HL-60 (cell line): ENCODE measurements around the gene RAB11FIP5.

ENCODE experiments used
- DNase-seq, 2 experiments: peaks; one replicate each; pipeline ENCODE4 v3.0.0-alpha.2; 2010 to 2020; ENCODE audit warnings: low read depth in 1 of 2, low spot score in 1 of 2
- H3K27ac ChIP-seq: fragments of 250-450 bp; sonication (Bioruptor Pico); replicated peaks from 2 replicates; pipeline ENCODE4 v1.5.1; 2020; ENCODE audit warnings: mild to moderate bottlenecking, moderate library complexity
- H3K27me3 ChIP-seq: fragments of 250-450 bp; sonication (Bioruptor Pico); 2 replicates; pipeline ENCODE4 v1.5.1; 2021; ENCODE audit warnings: mild to moderate bottlenecking, moderate library complexity; ENCODE audit not compliant: insufficient read depth, poor library complexity, severe bottlenecking
- H3K4me3 ChIP-seq: replicated peaks from 2 replicates; pipeline ENCODE4 v1.5.1; 2011; ENCODE audit warnings: mild to moderate bottlenecking, control low read depth, low read length; ENCODE audit not compliant: insufficient read depth
- CTCF ChIP-seq: IDR thresholded peaks from one replicate; pipeline ENCODE4 v1.5.1; 2011; ENCODE audit warnings: low read length, control low read depth, inconsistent platforms; ENCODE audit not compliant: insufficient read depth
- GABPA ChIP-seq: IDR thresholded peaks from 2 replicates; pipeline ENCODE4 v1.6.1; 2012; ENCODE audit warnings: low read depth
- POLR2AphosphoS5 ChIP-seq: IDR thresholded peaks from 2 replicates; pipeline ENCODE4 v1.6.1; 2012; ENCODE audit warnings: low read depth
- REST ChIP-seq: IDR thresholded peaks from 2 replicates; pipeline ENCODE4 v1.6.1; 2012; ENCODE audit warnings: low read depth; ENCODE audit not compliant: insufficient replicate concordance
- SPI1 ChIP-seq: IDR thresholded peaks from 2 replicates; pipeline ENCODE4 v1.6.1; 2012; ENCODE audit warnings: low read depth, mild to moderate bottlenecking, borderline replicate concordance

RAB11FIP5 gene

GRCh38 chr2:73101626-73102256, 11.0 kb downstream of the RAB11FIP5 start:
- no peak overlapping the region for H3K27ac ChIP-seq
- H3K4me3 ChIP-seq = no peak overlapping the region
- TF ChIP-seq SPI1 (no peak), GABPA (no peak), POLR2AphosphoS5 (no peak), CTCF (no peak), REST (no peak)
- DNase-seq = no peak
- H3K27me3 ChIP-seq = no peaks in the 10 kb centered on the region

- Histone ChIP-seq H3K27me3 (no peaks in the 10 kb centered on the region), H3K4me3 (no peak overlapping the region), H3K27ac (no peak overlapping the region)
- no peak for DNase-seq
- TF ChIP-seq GABPA (no peak), POLR2AphosphoS5 (no peak), REST (no peak), SPI1 (no peak), CTCF (no peak)
Observed at GRCh38 chr2:73100956-73101355, 11.8 kb downstream of the RAB11FIP5 start.

GRCh38 chr2:73099486-73099885, 13.3 kb downstream of the RAB11FIP5 start:
- TF ChIP-seq POLR2AphosphoS5 (no peak), CTCF (no peak), REST (no peak), SPI1 (no peak)
- no peak overlapping the region for H3K4me3 ChIP-seq
- H3K27ac ChIP-seq = no peak overlapping the region
- no peaks in the 10 kb centered on the region for H3K27me3 ChIP-seq
- no peak for DNase-seq
